ENCODE measurements around the gene CRHBP.

DNA sequence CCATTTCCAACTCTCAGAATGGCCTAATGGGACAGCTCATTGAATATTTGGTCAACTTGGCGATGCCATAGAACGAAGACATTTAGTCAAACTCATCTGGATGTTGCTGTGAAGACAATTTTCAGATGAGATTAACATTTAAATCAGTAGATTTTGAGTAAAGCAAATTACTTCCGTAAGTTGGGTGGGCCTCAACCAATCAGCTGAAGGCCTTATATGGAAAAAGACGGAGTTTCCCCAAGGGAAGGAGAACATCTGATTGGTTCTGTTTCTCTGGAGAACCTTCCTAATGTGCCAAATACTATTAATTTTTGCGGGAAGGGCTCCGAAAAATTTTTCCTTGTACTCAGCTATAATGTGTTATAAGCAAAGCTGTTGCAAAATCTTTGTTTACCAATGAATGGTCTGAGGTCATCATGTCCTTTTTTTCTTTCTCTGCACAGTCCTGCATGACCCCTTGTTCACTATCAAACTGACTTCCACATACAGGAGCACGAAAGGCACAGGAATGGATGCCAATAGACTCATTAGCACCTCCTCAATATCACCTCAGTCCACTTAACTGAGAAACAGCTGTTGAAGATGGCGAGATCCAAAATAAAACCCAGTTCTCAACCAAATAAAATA, 27.8 kb downstream of the CRHBP start:
- TF ChIP-seq, protein P1, sequence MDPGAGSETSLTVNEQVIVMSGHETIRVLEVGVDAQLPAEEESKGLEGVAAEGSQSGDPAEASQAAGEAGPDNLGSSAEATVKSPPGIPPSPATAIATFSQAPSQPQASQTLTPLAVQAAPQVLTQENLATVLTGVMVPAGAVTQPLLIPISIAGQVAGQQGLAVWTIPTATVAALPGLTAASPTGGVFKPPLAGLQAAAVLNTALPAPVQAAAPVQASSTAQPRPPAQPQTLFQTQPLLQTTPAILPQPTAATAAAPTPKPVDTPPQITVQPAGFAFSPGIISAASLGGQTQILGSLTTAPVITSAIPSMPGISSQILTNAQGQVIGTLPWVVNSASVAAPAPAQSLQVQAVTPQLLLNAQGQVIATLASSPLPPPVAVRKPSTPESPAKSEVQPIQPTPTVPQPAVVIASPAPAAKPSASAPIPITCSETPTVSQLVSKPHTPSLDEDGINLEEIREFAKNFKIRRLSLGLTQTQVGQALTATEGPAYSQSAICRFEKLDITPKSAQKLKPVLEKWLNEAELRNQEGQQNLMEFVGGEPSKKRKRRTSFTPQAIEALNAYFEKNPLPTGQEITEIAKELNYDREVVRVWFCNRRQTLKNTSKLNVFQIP (CRISPR knock-in tag; IDR thresholded peaks at IDR 0.05; ENCODE audit: borderline replicate concordance, low read depth) = no peak
- TF ChIP-seq, protein P2, sequence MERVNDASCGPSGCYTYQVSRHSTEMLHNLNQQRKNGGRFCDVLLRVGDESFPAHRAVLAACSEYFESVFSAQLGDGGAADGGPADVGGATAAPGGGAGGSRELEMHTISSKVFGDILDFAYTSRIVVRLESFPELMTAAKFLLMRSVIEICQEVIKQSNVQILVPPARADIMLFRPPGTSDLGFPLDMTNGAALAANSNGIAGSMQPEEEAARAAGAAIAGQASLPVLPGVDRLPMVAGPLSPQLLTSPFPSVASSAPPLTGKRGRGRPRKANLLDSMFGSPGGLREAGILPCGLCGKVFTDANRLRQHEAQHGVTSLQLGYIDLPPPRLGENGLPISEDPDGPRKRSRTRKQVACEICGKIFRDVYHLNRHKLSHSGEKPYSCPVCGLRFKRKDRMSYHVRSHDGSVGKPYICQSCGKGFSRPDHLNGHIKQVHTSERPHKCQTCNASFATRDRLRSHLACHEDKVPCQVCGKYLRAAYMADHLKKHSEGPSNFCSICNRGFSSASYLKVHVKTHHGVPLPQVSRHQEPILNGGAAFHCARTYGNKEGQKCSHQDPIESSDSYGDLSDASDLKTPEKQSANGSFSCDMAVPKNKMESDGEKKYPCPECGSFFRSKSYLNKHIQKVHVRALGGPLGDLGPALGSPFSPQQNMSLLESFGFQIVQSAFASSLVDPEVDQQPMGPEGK (CRISPR knock-in tag; IDR thresholded peaks at IDR 0.05; ENCODE audit: borderline replicate concordance) = no peak
- TF ChIP-seq ZFP3 (CRISPR knock-in tag; IDR thresholded peaks at IDR 0.05) (no peak), ESRRG (CRISPR knock-in tag; IDR thresholded peaks at IDR 0.05) (no peak), PPARA (CRISPR knock-in tag; IDR thresholded peaks at IDR 0.05; ENCODE audit: borderline replicate concordance) (no peak), GLIS3 (CRISPR knock-in tag; IDR thresholded peaks at IDR 0.05) (no peak), SNAI2 (CRISPR knock-in tag; IDR thresholded peaks at IDR 0.05) (no peak), RARB (CRISPR knock-in tag; IDR thresholded peaks at IDR 0.05) (no peak)
- TF ChIP-seq, protein P3, sequence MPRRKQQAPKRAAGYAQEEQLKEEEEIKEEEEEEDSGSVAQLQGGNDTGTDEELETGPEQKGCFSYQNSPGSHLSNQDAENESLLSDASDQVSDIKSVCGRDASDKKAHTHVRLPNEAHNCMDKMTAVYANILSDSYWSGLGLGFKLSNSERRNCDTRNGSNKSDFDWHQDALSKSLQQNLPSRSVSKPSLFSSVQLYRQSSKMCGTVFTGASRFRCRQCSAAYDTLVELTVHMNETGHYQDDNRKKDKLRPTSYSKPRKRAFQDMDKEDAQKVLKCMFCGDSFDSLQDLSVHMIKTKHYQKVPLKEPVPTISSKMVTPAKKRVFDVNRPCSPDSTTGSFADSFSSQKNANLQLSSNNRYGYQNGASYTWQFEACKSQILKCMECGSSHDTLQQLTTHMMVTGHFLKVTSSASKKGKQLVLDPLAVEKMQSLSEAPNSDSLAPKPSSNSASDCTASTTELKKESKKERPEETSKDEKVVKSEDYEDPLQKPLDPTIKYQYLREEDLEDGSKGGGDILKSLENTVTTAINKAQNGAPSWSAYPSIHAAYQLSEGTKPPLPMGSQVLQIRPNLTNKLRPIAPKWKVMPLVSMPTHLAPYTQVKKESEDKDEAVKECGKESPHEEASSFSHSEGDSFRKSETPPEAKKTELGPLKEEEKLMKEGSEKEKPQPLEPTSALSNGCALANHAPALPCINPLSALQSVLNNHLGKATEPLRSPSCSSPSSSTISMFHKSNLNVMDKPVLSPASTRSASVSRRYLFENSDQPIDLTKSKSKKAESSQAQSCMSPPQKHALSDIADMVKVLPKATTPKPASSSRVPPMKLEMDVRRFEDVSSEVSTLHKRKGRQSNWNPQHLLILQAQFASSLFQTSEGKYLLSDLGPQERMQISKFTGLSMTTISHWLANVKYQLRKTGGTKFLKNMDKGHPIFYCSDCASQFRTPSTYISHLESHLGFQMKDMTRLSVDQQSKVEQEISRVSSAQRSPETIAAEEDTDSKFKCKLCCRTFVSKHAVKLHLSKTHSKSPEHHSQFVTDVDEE (CRISPR knock-in tag; IDR thresholded peaks at IDR 0.05) = no peak
- TF ChIP-seq, protein P4, sequence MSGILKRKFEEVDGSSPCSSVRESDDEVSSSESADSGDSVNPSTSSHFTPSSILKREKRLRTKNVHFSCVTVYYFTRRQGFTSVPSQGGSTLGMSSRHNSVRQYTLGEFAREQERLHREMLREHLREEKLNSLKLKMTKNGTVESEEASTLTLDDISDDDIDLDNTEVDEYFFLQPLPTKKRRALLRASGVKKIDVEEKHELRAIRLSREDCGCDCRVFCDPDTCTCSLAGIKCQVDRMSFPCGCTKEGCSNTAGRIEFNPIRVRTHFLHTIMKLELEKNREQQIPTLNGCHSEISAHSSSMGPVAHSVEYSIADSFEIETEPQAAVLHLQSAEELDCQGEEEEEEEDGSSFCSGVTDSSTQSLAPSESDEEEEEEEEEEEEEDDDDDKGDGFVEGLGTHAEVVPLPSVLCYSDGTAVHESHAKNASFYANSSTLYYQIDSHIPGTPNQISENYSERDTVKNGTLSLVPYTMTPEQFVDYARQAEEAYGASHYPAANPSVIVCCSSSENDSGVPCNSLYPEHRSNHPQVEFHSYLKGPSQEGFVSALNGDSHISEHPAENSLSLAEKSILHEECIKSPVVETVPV (CRISPR knock-in tag; IDR thresholded peaks at IDR 0.05) = no peak

Data from SK-N-SH treated with all-trans-retinoic acid at 6 μM for 48 hours (cell line).